ENCODE data around the gene GMIP.

GRCh38 chr19:19636573-19637185, 6.8 kb downstream of the GMIP start:
- TF ChIP-seq CTCF (IDR thresholded peaks at IDR 0.05; ENCODE audit: insufficient read depth, low read length) = no peak
- TF ChIP-seq REST (IDR thresholded peaks at IDR 0.05; ENCODE audit: insufficient replicate concordance, low read depth) = no peak
- no peak for TF ChIP-seq POLR2AphosphoS5 (IDR thresholded peaks at IDR 0.05; ENCODE audit: low read depth)
- no peak for TF ChIP-seq GABPA (IDR thresholded peaks at IDR 0.05; ENCODE audit: low read depth)
- TF ChIP-seq SPI1 (IDR thresholded peaks at IDR 0.05; ENCODE audit: borderline replicate concordance, low read depth) = no peak

Data from HL-60 (cell line).